Keratinocyte (primary cell): ENCODE results near the gene GNAL.

ENCODE experiments used
- CTCF ChIP-seq, 3 experiments: IDR thresholded peaks in 1 of 3; conservative IDR thresholded peaks in 1 of 3; optimal IDR thresholded peaks in 1 of 3; 2 replicates in 2 of 3; 3 replicates in 1 of 3; pipeline versions ENCODE3 to v1.5.1; 2011; ENCODE audit warnings: low read length in 3 of 3, mild to moderate bottlenecking in 3 of 3, moderate library complexity in 2 of 3, control low read depth in 1 of 3, inconsistent platforms in 1 of 3; ENCODE audit not compliant: insufficient read depth in 2 of 3; ENCODE audit errors: extremely low read depth in 1 of 3
- EZH2 ChIP-seq: IDR thresholded peaks from one replicate; pipeline ENCODE4 v1.6.1; 2012; ENCODE audit warnings: inconsistent platforms, mild to moderate bottlenecking, low read length, moderate library complexity

- TF ChIP-seq CTCF (optimal IDR thresholded peaks at IDR 0.05 in 1 of 3, IDR thresholded peaks at IDR 0.05 in 1 of 3, conservative IDR thresholded peaks at IDR 0.05 in 1 of 3; ENCODE audit: extremely low read depth in 1 of 3, insufficient read depth in 2 of 3, low read length in 3 of 3) = no peak
- TF ChIP-seq EZH2 = no peak
These were observed 73.4 kb downstream of the GNAL start for GRCh38 chr18:11762429-11762828.
